Urinary bladder (tissue), 4 donors: Measurements from ENCODE around the gene C11orf91. TPM values are rescaled to one million over a fixed set of nuclear protein-coding genes. Genes with fewer than 3 reads are reported as not detected.
"Not testable (repeated sequence)": the region's sequence is repeated elsewhere in the genome, so short reads cannot be mapped to it uniquely, and the experiment has no call there.

Experiments used
- DNase-seq: peaks from one replicate; pipeline ENCODE4 v3.0.0-alpha.2; 2015; ENCODE audit errors: extremely low spot score
- H3K27ac ChIP-seq: one replicate; pipeline ENCODE4 v1.5.1; 2013; ENCODE audit warnings: low read depth, mild to moderate bottlenecking, moderate library complexity
- H3K36me3 ChIP-seq: one replicate; pipeline ENCODE4 v1.6.1; 2013; ENCODE audit warnings: mild to moderate bottlenecking, moderate library complexity; ENCODE audit not compliant: insufficient read depth
- H3K4me1 ChIP-seq: one replicate; pipeline ENCODE4 v1.6.1; 2013; ENCODE audit warnings: mild to moderate bottlenecking, moderate library complexity; ENCODE audit not compliant: insufficient read depth
- H3K4me3 ChIP-seq: one replicate; pipeline ENCODE4 v1.5.1; 2013; ENCODE audit warnings: low read depth, low read length
- WGBS: extraction: QIAGEN DNeasy Blood & Tissue Kit; methylation state at CpG from one replicate; pipeline ENCODE4 v1.1.7; 2013; 5-methylcytosine and 5-hydroxymethylcytosine counted together
- polyA plus RNA-seq: library from polyadenylated mRNA; stranded (reverse); fragments of 200-250 nt; gene quantifications from one replicate; pipeline ENCODE4 v1.2.3, GENCODE V29; 2013
- total RNA-seq: library from RNA; depleted of rRNA; stranded (reverse); fragments of >200 nt; gene quantifications from one replicate; pipeline ENCODE4 v1.2.3, GENCODE V29; 2014
- donor health status: healthy with polysubstance abuse.
- donor health status: healthy.

Gene C11orf91
- total and polyA plus RNA-seq, 2 donors = not detected

DNA sequence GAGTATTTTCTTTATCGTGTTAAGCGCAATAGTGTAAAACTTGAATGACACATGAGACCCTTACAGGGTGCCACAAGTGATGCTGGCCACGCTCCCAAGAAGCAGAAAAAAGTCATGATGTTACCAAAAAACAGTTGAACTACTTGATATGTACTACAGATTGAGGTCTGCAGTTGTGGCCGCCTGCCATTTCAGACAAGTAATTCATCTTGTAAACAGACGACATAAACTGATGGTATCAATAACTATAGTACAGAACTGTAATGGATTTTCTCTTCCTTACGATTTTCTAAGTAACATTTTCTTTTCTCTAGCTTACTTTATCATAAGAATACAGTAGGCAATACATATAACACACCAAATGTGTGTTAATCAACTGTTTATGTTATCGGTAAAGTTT lies 30.1 kb upstream of the C11orf91 start:
- DNase-seq = no peak
- Histone ChIP-seq H3K36me3 (no peaks in the 10 kb centered on the region), H3K27ac (no peak overlapping the region), H3K4me3 (no peak overlapping the region), H3K4me1 (no peaks in the 10 kb centered on the region)
- 72% methylated on average over 7 of the region's 7 CpGs for WGBS

DNA sequence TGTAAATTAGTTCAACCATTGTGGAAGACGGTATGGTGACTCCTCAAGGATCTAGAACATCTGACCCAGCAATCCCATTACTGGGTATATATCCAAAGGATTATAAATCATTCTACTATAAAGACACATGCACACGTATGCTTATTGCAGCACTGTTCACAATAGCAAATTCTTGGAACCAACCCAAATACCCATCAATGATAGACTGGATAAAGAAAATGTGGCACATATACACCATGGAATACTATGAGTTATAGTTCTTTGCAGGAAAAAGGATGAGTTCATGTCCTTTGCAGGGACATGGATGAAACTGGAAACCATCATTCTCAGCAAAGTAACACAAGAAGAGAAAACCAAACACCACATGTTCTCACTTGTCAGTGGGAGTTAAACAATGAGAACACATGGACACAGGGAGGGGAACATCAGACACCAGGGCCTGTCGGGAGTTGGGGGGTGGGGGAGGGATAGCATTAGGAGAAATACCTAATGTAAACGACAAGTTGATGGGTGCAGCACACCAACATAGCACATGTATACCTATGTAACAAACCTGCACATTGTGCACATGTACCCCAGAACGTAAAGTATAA lies 28.5 kb upstream of the C11orf91 start:
- DNase-seq, H3K4me1 ChIP-seq, H3K4me3 ChIP-seq, H3K36me3 ChIP-seq, H3K27ac ChIP-seq: not testable (repeated sequence)
- 65% methylated on average over 5 of the region's 5 CpGs for WGBS

DNA sequence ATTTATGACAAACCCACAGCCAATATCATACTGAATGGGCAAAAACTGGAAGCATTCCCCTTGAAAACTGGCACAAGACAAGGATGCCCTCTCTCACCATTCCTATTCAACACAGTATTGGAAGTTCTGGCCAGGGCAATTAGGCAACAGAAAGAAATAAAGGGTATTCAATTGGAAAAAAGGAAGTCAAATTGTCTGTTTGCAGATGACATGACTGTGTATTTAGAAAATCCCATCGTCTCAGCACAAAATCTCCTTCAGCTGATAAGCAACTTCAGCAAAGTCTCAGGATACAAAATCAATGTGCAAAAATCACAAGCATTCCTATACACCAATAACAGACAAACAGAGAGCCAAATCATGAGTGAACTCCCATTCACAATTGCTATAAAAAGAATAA lies 26.9 kb upstream of the C11orf91 start:
- DNase-seq, H3K4me1 ChIP-seq, H3K4me3 ChIP-seq, H3K36me3 ChIP-seq, H3K27ac ChIP-seq: not testable (repeated sequence)
- WGBS = 28% methylated on average over 1 of the region's 1 CpG

DNA sequence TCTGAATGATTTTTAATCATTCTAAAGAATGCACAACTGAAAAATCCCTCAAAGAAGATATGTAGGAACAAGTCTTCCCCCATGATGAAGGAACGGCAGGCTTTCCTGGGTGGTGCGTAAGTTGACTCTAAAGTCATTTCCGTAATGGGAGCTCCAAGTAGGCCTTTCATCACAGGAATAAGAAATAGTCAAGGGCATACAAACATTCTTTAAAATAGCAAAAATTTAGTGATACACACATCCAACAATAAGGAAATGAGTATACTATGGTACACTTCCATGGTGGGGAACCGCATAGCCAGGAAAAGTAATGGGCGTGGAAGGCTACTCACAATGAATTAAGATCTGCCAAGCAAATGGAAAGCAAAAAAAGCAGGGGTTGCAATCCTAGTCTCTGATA lies 24.9 kb upstream of the C11orf91 start:
- 83% methylated on average over 5 of the region's 5 CpGs for WGBS
- no peak for DNase-seq
- Histone ChIP-seq H3K27ac (no peak overlapping the region), H3K4me1 (peaks cover 6% of the 10 kb centered on the region), H3K4me3 (no peak overlapping the region), H3K36me3 (no peaks in the 10 kb centered on the region)

DNA sequence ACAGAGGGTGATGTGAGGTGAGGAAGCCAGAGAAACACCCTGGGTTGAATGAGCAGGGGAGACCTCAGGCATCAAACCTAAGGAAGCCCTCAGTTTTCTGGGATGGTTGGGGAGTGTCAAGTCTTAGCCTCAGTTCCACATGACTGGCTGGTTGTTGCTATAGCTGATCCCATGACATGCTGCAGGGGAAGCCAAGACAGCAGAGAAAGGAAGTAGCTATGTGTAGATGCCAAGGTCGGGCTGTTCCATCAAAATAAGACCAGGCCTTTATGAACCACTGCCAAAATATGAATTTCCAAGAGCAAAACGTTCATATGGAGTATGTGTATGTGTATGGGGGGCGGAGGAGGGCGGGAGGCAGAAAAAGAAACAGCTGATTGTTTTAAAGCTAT lies 24.0 kb upstream of the C11orf91 start:
- WGBS = 43% methylated on average over 4 of the region's 4 CpGs
- DNase-seq = no peak
- Histone ChIP-seq H3K27ac (peak overlapping the region; percentile 11), H3K4me1 (peaks cover 6% of the 10 kb centered on the region), H3K4me3 (no peak overlapping the region), H3K36me3 (no peaks in the 10 kb centered on the region)

DNA sequence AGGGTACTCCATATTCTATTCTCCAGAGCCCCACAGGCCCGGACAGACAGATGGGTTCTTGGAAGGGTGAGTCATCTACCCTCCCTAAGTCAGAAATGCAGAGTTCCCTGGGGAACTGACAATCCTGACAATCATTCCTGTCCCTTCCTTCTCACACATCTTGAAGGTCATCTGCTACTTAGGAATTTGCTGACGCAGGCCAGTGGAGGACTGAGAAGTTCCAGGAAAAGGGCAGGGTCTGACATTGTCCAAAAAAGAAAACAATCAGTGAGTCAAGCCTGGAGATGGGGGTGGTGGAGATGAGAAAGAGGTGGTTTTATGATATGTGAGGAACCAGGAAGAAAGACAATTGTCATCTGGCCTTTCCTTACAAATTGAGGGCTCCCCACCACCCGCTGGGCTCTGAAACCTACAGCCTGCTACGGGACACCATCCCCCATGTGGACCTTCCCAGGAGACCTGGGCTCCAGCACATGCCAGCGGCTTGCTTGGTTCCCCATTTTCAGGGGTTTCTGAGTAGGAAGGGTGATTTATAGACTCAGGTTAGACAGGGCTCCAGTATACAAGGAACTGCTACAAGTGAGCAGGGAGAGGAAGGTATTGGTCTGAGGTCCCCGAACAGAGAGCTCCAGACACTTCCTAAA lies 22.7 kb upstream of the C11orf91 start:
- 72% methylated on average over 6 of the region's 6 CpGs for WGBS
- Histone ChIP-seq H3K4me3 (no peak overlapping the region), H3K4me1 (peaks cover 6% of the 10 kb centered on the region), H3K36me3 (no peaks in the 10 kb centered on the region), H3K27ac (peak overlapping the region; percentile 12)
- no peak for DNase-seq

DNA sequence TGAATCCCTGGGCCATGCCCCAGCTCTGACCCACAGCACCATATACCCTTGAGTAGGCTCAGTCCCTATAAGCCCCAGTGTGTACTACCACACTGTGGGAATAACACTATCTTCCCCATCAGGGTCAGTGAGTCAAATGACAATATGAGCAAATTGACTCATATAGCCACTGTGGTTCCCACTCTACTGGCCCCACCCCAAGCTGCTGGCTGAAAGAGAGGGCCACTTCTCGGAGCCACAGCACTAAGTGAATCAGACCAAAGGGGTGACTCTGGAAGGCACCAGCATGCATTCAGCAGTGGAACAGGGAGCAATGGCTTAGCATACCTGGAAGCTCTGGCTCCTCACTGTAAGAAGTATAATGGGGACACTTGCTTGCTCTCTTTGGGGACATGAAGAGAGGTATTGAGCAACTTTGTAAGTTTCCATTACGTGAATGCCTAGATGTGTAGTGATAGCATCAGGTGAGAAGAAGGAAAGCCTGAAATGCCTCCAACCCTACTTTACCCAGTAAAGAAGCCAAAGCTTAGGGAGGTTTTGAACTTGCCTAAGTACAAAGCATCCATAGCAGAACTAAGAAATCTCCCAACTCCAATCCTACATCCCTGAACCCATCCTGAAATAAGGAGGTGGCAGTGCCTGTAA lies 22.1 kb upstream of the C11orf91 start:
- H3K36me3 ChIP-seq = no peaks in the 10 kb centered on the region
- H3K4me3 ChIP-seq = no peak overlapping the region
- no peak for DNase-seq
- 80% methylated on average over 2 of the region's 2 CpGs for WGBS
- H3K4me1 ChIP-seq = peaks cover 6% of the 10 kb centered on the region
- H3K27ac ChIP-seq = peak overlapping the region; percentile 12

DNA sequence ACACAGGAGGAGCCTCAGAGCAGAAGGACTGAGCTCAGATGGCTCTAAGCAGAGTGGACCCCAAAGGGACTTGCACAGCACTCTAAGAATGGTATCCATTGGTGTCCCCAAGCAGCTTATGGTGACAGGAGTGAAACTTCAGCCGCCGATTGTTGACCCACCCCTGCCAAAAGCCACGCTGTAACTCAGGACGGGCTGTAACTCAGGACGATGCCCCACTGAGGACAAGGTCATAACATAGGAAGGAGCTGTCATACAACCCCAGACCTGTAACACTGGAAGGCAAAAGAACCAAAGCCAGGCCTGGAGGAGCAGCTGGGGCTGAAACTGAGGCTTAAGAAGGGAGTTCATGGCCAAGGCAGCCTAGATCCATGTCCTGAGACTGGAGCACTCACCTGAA lies 21.4 kb upstream of the C11orf91 start:
- Histone ChIP-seq H3K4me3 (no peak overlapping the region), H3K36me3 (no peaks in the 10 kb centered on the region), H3K27ac (no peak overlapping the region), H3K4me1 (peaks cover 6% of the 10 kb centered on the region)
- WGBS = 85% methylated on average over 5 of the region's 5 CpGs
- DNase-seq = no peak

DNA sequence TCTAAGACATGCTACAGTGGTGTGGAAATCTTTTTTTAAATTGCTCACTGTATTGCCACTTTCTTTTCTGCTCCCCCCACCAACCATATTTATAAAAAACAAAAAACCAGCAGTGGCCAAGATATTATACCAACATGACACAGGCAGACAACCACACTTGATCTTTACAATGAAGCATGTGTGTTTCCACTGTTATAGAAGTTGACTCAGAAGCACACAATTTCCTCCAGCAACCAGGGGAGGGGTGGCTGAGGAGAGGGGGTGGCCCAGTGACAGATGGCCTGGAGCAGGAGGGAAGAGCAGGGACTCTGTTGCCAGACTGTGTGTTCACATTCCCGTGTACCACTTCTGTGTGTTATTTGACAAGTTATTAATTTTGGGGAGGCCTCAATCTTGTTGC lies 20.8 kb upstream of the C11orf91 start:
- peaks cover 6% of the 10 kb centered on the region for H3K4me1 ChIP-seq
- no peaks in the 10 kb centered on the region for H3K36me3 ChIP-seq
- no peak for DNase-seq
- 15% methylated on average over 1 of the region's 1 CpG for WGBS
- no peak overlapping the region for H3K4me3 ChIP-seq
- no peak overlapping the region for H3K27ac ChIP-seq

DNA sequence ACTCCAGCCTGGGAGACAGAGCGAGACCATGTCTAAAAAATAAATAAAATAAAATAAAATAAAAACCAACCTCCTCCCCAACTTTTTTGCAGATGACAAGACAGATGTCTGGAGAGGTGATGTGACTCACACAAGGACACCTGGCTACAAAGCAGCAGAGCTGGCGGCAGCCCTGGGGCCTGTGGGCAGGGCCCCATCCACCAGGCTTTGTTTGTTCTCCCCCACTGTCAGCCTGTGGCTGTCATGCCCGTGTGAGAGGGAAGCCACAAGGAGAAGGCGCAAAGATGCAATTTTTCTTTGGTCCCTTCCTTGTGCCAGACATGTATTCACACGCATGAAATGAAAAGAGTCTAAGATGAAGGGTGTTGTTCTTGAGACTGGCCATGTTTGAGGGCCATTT lies 19.0 kb upstream of the C11orf91 start:
- Histone ChIP-seq H3K4me3 (no peak overlapping the region), H3K4me1 (peaks cover 6% of the 10 kb centered on the region), H3K36me3 (no peaks in the 10 kb centered on the region), H3K27ac (no peak overlapping the region)
- 86% methylated on average over 5 of the region's 5 CpGs for WGBS
- no peak for DNase-seq

DNA sequence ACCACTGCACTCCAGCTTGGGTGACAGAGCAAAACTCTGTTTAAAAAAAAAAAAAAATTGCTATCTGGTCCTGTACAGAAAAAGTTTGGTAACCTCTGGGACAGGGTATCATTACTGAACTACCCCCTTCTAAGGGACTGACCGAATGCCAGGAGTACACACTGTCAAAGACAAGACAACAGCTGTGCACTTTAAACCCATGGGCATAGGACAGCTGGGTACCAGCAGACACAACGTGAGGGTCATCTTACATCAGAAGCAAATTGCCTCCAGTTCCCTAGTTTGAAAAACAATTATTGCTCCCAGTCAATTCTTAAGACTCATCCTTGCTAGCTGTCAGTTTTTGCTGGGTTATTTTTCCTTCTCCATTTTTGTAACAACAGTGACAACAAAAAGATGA lies 17.8 kb upstream of the C11orf91 start:
- WGBS = 83% methylated on average over 2 of the region's 2 CpGs
- H3K36me3 ChIP-seq = no peaks in the 10 kb centered on the region

DNA sequence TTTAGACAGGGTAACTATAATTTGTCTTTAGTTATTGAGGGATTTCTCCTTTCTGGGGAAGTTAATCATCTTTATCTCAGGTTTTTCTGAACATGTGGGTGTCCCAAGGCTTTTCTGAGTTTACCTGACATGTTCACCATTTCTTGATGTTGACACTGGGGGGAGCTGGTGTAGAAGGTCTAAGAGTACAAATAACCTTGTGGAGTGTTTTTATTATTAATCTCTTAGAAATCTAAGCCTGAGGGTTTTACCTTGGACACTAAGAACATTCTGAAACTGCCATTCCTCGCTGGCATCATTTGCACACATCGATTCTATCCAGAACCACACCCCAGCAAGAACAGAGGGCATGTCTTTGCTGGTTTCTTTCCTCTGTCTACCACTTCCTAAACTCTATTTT lies 15.6 kb upstream of the C11orf91 start:
- H3K4me3 ChIP-seq = no peak overlapping the region
- H3K36me3 ChIP-seq = no peaks in the 10 kb centered on the region
- 82% methylated on average over 2 of the region's 2 CpGs for WGBS
- H3K27ac ChIP-seq = no peak overlapping the region
- no peak for DNase-seq
- H3K4me1 ChIP-seq = no peaks in the 10 kb centered on the region

More for the DNA sequence above, 17.8 kb upstream of the C11orf91 start:
- no peak for DNase-seq
- Histone ChIP-seq H3K27ac (no peak overlapping the region), H3K4me1 (peaks cover 5% of the 10 kb centered on the region), H3K4me3 (no peak overlapping the region)

DNA sequence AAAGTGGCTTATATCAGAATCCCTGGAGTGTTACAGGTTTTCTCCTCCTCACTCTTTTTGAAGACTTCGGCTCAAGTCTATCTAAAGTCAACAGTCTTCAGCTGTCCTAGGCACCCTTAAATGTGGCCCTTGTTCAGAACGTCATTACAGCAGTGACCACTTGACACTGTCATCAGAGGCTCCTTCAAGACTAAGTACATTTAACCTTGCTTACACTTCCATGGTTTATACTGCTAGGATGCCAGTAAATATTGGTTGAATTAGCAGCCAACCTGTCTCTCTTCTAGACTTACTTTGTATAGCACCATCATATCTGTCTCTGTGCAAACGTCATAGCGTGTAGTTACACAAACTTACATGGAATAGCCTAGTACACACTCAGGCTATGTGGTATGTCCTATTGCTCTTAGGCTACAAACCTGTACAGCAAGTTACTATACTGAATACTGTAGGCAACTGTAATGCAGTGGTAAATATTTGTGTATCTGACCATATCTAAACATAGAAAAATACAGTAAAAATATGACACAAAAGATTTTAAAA lies 13.3 kb upstream of the C11orf91 start:
- DNase-seq = no peak
- H3K36me3 ChIP-seq = peaks cover 3% of the 10 kb centered on the region
- H3K4me1 ChIP-seq = no peaks in the 10 kb centered on the region
- WGBS = 80% methylated on average over 4 of the region's 4 CpGs
- H3K4me3 ChIP-seq = no peak overlapping the region
- peak overlapping the region; percentile 19 for H3K27ac ChIP-seq
